ENCODE results near the gene MIB2.
"Not testable (repeated sequence)": the region's sequence is repeated elsewhere in the genome, so short reads cannot be mapped to it uniquely, and the experiment has no call there.

MIB2 gene

DNA sequence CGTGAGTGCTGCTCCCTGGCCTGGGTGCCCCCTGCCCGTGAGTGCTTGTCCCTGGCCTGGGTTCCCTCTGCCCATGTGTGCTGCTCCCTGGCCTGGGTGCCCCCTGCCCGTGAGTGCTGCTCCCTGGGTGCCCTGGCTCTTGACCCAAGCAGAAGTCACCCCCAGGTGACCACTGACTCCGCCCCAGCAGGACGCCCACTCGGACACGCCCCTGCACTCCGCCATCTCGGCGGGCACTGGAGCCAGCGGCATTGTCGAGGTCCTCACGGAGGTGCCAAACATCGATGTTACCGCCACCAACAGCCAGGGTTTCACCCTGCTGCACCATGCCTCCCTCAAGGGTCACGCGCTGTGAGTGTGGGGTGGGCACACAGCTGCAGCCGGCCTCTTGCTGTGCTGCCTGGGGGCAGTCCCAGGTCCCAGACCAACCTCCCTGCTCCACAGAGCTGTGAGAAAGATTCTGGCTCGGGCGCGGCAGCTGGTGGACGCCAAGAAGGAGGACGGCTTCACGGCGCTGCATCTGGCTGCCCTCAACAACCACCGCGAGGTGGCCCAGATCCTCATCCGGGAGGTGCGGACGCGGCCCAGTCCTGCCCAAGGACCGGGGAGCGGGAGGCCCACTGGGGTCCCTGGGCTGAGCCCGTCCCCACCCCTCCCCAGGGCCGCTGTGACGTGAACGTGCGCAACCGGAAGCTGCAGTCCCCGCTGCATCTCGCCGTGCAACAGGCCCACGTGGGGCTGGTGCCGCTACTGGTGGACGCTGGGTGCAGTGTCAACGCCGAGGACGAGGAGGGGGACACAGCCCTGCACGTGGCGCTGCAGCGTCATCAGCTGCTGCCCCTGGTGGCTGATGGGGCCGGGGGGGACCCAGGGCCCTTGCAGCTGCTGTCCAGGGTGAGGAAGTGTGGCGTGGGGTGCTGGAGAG lies 12.8 kb downstream of the MIB2 start:
- DNase-seq: no peak

DNA sequence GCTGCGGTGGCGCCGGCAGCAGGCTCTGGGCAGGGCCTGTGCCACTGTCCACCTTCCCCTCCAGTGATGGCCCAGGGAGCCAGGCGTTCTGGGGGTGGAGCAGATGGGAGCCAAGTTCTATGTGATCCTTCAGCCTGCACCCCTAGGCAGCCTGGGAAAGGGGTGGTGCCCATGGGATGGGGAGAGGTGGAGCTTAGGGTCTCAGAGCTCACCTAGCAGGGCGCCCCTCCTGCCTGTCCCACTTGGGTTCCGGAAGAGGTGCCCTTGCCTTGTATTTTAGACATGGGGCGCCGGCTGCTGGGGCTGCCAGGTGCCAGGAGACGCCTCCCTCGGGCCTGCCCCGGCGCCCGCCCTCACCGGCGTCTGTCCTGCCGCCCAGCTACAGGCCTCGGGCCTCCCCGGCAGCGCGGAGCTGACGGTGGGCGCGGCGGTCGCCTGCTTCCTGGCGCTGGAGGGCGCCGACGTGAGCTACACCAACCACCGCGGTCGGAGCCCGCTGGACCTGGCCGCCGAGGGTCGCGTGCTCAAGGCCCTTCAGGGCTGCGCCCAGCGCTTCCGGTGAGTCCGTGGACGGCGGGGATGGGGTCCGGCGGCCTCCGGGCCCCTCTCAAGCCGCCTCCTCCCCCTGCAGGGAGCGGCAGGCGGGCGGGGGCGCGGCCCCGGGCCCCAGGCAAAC lies 13.6 kb downstream of the MIB2 start:
- no peak for DNase-seq

DNA sequence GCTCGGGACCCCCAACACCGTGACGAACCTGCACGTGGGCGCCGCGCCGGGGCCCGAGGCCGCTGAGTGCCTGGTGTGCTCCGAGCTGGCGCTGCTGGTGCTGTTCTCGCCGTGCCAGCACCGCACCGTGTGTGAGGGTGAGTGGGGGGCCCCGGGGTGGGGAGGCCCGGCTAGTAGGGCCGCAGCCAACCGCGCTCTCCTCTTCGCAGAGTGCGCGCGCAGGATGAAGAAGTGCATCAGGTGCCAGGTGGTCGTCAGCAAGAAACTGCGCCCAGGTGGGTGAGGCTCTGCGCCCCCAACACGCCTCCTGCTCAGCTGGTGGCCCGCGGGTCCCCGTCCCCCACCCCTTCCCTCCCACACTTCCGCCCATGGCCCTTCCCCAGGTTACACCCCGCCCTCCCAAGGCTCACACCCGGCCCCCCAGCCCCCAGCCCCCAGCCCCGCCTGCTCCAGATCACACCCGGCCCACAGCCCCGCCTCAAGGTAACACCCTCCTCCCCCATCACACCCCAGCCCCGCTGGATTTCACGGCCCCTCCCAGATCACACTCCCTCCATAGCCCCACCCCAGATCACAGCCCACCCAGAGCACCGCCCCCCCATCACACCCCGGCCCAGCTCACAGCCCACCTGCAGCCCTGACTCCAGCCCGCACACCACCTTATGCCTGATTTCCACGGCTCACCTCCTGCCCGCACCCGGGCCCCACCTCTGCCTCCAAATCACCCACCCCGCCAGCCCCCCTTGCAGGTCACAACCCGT lies 14.3 kb downstream of the MIB2 start:
- no peak for DNase-seq

DNA sequence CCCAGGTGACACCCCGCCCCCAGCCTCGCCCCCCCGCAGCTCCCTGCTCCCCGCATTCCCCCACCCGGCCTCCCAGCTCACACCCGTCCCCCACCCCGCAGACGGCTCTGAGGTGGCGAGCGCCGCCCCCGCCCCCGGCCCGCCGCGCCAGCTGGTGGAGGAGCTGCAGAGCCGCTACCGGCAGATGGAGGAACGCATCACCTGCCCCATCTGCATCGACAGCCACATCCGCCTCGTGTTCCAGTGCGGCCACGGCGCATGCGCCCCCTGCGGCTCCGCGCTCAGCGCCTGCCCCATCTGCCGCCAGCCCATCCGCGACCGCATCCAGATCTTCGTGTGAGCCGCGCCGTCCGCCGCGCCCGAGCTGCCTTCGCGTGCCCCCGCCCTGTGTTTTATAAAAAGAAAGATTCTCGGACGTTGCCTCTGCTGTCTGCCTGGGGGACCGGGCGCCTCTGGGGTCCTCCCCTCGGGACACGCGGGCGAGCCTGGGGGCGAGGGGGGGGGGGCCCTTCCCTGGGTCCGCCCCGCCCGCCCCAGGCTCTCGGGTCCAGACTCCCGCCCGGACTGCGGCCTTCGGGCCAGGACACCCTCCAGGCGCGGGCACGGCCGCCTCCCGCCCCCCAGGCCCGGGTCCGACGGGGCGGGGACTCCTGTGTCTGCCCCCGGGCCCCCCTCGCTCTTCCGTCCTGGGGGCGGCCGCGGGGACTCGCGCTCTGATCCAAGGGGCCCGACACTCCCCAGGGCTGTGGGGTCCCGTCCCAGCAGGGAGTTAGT lies 15.1 kb downstream of the MIB2 start:
- DNase-seq: peak; percentile 68

DNA sequence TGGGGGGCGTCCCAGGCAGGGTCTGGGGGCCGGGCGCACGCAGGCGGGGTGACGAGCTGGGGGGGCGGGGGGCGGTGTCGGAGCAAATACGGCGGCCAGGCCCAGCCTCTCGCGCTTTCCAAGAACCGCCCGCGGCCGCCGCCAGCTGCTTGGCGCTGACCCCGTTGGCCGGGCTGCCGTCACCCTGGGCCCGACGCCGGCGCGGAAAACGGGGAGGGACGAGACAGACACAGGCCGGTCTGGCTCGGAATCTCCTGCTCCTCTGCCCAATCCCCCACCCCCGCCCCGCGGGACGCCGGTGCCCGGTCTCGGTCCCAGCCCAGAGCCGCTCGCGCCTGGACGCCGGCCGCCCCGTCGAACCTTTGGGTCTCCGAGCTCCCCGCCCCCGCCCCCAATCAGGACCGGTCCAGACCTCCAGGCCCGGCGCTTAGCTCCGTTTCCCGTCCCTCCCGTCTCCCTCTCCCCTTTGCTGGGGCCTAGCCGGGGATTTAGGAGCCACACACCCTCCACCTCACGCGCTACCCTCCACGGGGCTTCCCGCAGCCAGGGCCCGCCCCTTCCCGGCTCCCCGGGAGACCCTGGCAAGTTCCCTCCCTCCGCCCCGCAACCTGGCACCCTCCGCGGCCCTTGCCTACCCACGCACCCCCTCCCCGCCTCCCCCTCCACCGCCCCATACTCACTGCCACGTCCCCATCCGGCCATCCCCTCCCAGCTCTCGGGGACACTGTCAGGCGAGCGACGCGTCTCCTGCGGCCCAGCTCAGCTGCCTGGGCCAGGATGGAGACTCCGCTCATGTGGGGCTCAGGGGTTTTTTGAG lies 15.9 kb downstream of the MIB2 start:
- no peak for DNase-seq

DNA sequence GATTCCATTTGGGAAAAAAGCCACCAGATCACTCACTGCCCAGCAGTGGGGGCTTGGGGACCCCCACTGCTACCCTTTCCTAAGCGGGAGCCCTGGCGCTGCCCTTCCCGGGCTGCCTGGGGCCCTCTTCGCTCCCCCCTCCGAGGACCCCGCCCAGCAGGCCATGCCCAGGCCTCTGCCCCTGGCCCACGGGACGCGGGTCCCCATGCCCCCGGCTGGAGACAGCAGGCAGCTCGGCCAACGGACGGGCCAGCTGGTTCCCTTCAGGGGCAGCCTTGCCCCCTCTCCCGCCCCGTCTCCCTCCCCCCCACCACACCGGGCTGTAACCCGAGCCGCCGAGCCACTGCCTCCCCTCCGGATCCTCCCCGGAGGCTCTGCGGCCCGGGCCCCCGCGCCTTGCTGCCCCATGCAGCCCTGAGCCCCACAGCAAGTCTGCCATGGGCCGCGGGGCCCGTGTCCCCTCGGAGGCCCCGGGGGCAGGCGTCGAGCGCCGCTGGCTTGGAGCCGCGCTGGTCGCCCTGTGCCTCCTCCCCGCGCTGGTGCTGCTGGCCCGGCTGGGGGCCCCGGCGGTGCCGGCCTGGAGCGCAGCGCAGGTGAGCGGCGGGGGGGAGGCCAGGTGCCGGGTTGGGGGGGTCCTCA lies 16.6 kb downstream of the MIB2 start, which contains the start of gene MMP23B:
Gene MMP23B, plus strand, starts transcription at position 392 of the 639 bp plus-strand sequence. Its CDS starts 46 bp downstream, at position 438.
- DNase-seq: no peak

DNA sequence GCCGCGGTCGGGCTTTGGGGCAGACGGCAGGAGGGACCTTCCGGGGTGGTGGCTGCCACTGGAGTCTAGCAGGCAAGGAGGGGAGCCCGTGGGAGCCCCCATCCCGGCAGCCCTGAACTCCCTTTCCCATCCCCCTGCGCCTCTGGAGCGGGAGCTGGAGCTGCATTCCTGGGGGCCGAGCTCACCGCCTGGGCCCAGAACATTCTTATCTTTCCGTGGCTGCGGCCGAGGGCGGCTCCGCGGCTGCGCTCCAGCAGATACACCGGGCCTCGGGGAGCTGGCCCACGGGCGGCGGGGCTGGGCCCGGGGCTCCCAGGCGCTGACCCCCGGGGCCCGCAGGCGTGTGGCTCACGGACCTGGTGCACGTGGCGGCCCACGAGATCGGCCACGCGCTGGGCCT lies 18.1 kb downstream of the MIB2 start:
- not testable (repeated sequence) for DNase-seq

DNA sequence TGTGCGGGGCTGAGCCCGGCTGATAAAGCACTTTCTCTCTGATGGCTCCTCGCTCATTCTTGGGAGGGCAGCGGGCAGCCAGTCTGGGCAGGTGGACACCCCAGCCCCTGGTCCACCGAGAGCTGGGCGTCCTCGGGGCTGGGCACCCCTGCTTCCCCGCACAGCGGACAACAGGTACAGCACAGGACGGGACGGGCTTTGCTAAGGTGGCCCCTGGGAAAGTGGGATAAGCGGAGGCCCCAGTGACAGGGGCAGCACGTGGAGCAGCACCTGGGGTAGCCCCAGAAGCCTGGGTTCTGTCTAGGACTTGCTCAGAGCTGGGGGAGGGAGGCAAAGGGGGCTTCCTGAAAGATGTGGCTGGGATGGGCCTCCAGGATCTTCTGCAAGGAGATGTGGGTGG lies 19.3 kb downstream of the MIB2 start:
- DNase-seq: not testable (repeated sequence)

DNA sequence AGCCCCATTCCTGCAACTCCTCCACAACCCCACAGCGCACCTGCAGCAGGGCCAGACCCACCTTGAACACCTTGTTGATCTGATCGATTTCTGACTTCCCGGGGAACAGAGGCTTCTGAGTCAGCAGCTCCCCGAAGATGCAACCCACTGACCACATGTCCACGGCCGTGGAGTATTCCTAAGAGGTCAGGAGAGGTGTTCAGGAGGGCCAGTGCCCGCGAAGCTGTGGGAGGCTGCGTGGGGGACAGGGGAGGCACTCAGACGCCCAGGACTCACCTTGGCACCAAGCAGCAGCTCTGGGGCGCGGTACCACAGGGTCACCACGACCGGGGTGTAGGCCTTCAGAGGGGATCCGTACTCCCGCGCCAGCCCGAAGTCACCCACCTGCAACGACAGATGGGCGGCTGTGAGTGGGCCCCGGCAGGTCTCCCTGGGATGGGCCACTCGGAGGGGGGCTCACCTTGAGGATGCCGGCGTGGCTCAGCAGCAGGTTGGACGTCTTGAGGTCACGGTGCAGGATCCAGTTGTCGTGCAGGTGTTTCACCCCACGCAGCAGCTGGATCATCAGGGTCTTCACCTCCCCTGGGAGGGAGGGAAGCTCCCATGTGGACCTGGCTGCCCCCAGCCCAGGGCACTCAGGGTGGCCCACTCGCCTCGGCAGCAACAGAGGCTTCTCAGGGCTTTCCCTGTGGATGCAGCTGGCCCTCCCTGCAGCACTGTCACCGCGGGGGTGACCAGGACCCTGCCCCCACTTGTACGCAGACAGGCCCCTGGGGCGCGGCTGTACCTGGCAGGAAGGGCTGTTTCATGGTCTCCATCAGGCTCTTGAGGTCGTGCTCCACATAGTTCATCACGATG lies 21.6 kb downstream of the MIB2 start:
- not testable (repeated sequence) for DNase-seq

DNA sequence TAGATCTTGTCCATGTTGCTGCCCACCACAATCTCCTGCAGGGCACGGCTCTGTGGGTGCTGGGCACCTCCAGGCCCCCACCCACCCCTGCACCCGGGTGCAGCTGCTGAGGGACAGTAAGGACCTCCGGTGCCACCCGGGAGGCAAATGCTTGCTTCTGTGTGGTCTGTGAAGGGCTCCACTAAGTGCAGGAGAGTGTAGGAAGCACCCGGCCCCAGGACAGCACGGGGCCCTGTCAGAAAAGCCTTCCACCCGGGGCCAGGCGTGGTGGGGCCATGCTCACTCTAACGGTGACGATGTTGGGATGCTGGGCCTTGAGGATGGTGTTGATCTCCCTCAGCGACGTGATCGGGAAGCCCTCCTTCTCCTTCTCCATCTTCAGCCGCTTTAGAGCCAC lies 22.2 kb downstream of the MIB2 start:
- DNase-seq: not testable (repeated sequence)

DNA sequence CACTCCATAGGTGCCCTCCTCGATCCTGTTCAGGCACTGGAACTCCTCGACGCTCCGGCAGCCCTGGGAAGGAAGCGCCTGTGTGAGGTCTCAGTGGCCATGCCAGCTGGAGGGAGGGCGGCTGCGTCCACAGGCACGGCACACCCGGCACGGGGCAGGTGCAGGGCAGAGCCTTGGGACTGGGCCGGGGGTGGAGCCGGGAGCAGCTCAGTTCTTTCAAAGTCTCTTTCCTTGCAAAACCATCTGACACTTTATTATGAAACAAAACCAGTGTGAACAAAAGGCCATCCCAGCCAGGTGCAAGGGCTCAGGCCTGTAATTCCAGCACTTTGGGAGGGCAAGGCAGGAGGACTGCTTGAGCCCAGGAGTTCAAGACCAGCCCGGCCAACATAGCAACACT lies 23.2 kb downstream of the MIB2 start:
- not testable (repeated sequence) for DNase-seq

DNA sequence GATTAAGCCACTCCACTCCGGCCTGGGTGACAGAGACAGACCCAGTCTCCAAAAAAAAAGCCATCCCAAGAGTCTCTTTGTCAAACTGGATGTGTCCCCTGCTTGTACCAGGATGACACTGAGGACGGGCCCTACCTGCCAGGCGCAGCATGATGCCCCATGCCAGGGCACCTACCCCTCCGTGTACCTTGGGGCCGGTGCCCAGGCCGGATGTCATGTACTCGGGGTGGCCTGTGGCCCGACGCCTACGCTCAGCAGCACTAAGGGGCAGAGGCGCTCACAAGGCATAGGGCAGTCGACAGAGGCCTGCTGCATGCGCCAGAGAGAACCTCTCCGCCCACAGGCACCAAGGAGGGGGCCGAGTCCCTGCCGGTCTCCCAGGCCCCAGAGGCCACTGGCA lies 24.1 kb downstream of the MIB2 start:
- not testable (repeated sequence) for DNase-seq

DNA sequence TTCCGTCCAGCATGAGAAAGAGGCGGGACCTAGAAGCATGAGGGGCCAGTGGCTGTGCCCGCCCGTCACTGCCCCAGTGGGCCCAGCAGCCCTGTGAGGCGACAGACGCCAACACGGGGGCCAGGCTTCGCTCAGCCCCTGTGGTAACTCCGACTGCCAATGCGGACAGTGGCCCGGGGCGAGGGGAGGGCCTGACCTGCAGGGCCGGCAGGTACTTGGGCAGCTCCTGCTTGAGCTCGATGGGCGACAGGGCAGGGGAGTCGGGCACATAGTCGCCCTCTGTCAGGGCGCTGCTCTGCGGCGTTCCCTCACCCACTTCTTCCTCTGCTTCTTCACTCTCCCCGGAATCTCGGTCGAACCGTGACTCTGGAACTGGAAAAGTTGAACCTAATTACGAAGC lies 24.8 kb downstream of the MIB2 start:
- not testable (repeated sequence) for DNase-seq

DNA sequence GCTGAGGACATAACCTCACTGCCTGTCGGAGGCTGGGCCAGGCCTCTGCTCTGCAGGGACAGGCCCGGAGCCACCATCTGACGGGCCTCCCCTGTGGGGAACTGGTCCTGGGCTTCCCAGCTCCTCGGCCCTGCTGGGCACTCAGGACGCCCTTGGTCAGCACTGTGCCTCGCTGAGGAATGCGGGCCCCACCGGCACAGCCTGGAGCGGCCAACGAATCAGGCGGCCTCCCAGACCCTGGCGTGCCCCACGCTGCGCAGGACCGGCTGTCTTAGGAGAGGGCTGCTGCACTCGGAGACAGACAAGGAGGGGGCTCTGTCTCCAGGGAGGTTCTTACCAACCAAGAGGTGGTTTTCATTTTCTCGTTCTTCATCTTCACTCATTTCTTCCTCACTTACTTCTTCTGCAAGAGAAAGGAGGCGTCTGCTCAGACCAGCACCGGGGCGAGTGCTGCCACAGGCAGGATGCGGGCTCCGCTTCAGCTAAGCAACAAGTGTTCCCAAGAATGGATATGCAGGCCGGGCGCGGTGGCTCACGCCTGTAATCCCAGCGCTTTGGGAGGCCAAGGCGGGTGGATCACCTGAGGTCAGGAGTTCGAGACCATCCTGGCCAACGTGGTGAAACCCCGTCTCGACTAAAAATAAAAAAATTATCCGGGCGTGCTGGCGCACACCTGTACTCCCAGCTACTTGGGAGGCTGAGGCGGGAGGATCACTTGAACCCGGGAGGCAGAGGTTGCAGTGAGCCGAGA lies 25.6 kb downstream of the MIB2 start:
- DNase-seq: not testable (repeated sequence)

DNA sequence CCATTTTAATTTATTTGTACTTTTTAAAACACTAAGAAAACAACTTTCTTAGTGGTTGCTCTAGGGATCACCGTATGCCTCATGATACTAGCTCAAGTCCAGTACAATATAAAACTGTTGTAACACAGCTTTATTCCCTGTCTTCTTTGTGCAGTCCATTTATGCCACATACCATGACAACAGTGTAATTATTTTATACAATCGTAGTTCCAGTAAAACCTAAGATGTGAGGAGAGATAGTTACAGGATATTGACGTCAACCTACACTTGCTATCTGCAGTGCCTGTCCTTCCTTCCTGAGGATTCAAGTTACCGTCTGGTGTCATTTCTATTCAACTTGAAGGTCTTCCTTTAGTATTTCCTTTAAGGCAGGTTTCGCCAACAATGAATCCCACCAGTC lies 31.0 kb downstream of the MIB2 start:
- not testable (repeated sequence) for DNase-seq

DNA sequence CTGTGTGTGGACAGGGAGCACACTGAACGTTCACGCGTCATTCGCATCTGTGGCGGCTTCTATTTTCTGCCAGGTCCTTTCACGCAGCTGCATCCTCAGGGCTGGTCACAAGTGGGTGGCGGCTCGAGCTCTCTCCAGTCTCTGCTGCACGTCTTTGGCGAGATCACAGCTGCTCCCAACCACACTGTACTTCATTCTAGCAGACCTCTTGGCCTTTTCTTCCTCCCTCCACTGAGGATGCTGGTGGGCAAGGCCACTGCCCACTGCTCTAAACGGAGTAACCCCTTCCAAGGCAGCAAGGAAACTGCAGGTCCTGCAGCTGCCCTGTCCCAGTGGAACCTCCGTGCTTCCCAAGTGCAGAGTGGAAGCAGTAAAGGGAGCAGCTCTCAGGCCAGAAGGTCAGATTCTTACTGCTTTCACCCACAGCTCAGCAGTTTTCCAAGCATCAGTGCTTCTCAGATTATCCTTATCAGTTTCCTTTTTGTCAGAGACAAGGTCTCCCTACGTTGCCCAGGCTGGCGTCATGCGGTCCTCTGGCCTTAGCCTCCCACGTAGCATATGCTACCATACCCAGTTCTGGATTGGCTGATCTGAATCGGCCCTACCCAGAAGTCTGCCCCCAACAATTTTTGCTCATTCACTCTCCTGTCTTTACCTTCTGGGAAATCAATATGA lies 32.4 kb downstream of the MIB2 start:
- not testable (repeated sequence) for DNase-seq

DNA sequence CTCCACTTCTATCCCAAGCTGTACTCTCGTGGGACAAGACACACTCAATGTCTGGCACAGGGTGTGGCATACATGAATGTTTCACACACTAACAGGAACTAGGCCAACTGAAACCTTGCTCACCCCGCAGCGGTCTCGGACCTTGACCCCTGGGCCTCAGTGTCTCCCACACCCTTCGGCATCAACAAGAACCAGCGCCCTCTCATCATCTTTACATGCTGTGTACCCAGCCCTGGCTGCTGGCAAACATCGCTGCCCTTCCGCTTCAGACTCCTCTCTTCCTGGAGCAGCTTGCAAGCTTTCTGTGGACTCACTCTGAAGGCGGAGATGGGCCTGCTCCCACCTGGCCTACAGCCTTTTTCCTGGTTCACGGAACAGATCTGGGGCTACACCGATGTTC lies 33.0 kb downstream of the MIB2 start:
- not testable (repeated sequence) for DNase-seq

Measured in fibroblast of skin of scalp (primary cell).